NCI-H1694 (cell line): ENCODE data around the gene FAM131B.

Experiments used
- DNase-seq: peaks from one replicate; lab custom pipeline; 2025; lab: John Stamatoyannopoulos, UW

The FAM131B gene

DNA sequence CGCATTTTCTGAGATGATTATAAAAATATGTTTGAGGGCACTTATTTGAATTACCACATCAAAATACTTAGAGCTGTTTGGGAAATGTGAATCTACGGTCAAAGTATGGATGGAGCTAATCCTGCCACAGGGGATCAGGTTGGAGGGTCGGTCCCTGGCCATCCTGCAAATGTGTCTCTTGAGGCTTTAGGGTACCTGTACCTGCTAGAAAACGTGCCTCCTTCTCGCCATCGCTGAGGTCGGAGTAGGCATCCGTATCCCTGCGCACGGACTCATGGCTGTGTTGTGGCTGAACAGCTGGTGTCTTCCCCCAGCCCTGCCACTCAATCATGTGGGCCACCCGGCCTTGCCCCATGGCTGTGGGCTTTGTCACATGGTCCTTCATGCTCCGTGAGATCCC lies 3.9 kb downstream of the FAM131B start:
- DNase-seq = no peak

DNA sequence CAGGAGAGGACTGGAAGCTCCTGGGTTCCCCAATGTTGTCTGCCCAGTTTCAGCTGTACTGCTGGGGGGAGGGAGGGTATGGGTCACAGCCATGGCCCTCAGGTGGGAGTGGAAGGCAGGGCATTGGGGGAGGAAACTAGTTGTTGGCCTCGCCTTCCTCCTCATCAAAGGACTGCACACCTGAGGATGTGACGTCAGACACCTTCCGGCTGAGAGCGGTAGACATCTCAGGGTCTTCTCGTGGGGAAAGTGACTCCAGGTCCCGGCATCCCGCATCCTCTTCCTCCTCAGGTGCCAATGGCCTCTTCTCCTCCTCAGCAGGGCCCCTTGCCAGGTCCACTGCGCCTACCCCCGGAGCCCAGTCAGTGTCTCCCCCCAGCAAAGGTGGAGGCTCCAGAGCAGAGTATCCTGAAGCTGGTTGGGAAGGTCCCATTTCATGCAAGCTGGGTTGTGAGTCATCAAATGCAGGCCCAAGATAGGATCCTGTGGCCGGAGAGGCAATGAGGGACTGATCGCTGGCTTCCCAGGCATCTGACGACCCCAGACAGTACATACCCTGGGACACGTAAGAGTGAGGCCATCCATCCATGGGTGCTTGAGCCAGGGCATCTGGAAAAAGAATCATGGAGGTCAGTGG lies 6.0 kb downstream of the FAM131B start:
- no peak for DNase-seq

DNA sequence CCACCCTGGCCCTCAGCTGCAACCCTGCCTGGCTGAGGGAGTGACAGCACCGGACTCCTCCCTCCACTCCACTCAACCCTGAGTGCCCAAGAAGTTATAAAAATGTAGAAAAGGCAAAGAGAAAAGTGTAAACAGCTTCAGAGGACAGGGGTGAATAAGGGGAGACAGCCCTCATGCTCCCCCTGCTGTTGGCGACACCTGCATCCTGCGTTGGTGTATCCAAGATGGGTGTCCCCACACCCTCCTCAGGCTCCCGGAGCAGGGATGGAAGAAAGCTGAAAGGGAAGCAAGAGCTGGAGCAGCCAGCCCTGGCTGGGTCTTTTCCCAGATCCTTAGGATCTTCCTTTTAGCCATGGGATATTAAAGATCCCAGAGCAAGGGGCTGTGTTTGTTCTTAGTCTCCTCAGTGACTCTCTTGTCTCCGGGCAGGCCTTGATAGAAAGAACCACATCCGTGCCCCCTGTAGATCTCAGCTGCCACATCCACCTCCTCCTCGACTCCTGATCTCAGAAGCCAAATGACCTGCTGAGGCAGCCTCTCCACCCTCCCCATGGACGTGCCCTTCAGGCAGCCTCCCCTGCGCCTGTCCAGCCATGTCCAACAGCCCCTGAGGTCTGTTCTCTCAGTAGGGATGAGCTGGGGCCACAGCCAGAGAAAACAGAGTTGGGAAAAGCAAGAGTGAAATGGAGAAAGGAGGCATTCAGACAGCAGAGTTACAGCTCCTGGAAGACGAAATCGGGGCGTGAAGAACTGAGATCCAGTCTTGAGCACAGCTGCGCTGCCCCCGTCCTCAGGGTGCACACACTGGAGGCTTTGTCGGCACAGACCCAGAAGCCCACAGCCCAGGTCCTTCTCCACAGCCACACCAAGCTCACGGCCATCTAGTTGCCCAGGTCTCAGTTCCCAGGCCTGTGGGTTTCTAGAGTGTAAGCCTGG lies 6.8 kb downstream of the FAM131B start:
- no peak for DNase-seq

DNA sequence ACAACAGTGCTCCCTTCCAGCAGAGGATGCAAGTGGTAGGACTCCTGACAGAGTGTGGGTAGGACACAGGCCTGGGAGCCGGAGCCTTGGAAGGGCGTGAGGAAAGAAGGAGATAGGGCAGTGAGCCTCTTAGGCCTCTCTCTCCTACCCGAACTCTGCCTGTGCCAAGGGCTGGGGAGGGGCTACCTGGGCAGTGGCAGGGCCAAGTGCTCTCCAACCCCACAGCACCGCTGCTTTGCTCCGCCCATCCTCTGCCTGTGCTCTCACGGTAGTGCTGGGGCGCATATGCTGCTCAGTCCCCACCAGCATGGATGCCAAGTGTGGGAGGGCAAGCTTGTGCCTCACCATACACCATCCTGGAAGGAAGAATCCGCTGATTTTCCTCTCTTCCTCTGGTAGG lies 7.5 kb downstream of the FAM131B start:
- no peak for DNase-seq

DNA sequence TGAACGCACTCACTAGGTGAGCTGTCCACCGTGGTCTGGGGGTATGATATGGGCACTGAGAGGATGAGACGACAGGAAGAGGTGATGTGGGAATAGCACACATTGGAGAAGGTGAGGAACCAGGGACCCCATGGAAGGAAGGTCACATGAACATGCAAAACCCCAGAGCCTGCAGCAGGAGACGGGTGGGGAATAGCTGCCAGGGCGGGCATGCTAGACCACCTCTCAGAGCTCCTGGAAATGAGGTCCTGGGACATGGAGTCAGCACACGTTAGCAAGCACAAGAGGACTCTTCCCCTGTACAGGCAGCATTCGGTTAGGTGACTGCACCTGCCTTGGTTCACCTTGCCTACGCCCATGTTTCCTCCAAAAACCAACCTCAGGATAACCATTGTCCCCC lies 8.1 kb downstream of the FAM131B start:
- DNase-seq = no peak

DNA sequence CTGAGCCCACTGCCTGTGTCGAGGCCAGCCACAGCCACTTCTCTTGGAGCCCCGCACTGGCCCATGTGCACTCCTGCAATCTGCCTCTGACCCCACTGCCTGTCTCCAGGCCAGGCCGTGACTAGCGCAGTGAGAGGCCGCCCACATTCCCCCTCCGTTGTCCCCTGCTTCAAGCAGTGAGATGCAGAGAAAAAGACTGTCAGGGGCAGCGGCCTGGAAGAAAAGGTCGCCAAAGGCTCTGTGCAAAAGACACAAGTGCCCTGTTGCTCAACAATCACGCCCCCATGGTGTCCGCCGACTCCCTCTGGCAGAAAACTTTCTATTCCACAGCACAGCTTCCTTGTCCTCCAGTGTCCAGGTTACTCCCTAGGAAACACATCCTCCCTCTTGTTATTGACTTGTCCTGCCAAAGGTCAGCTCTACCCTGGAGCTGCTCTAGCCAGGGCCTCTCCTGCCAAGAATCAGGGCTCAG lies 9.9 kb downstream of the FAM131B start:
- DNase-seq = no peak

DNA sequence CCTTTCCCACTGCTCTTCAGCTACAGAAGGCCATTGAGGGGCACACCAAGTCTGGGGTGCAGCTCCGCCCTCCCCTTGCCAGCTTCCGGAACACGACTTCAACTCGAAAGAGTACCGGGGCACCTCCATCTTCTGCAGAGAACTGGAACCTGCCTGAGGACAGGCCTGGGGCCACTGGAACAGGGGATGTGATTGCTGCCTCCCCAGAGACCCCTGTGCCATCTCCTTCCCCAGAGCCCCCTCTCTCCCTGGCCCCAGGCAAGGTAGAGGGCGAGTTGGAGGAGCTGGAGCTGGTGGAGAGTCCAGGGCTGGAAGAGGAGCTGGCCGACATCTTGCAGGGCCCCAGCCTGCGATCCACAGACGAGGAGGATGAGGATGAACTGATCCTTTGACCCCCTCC lies 10.9 kb downstream of the FAM131B start:
- no peak for DNase-seq

DNA sequence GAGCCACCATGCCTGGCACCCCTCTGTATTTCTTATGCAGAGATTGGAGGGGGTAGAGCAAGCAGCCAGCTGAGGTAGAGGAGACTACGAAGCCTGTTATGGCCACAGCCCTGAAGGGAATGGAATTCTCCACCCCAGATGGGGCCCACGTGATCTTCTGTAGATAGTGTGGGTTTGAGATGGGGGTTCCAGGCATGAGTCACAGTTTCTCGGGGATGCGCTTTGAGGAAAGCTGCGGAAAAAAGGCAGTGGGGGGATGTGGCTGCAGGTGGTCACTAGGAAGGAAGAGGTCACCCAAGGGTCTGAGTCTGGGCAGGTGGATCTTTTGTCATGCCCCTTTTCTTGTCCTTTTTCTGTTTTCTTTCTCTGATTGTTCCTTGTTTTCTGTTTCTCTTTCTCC lies 11.5 kb downstream of the FAM131B start:
- DNase-seq = no peak

DNA sequence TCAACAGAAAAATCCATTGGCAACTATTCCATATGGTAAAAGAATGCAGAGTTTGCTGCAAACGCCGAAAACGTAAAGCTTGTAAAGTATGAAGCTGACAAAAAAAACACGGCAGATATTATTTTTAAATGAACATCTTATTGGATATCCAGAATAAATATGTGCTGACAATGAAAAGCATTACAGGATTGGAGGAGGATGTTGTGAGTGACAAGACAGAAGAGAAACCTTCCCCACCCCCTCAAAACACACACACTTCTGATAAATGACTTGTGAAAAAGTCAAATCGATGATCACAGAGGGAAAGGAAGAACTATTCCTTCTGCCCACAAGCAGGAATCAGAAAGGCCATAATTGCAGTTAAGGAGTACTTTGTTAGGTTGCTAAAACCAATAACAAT lies 14.6 kb downstream of the FAM131B start:
- DNase-seq = no peak

DNA sequence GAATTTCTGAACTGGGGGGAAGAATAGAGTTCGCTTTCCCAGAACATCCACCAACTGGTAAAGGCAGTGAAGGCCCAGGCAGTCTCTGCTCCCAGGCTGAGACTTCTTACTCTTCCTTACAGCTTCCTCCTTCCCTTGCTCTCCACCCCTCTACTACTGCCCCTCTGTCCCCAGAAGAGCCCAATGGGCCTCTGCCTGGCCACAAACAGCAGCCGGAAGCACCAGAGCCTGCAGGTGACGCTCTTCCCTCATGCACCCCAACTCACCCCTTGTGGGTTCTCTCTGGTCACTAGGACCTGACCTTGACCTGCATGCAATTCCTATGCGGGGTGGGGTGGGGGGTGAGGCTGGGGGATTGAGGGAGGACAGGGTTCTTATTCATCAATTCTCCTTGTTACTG lies 16.5 kb downstream of the FAM131B start:
- no peak for DNase-seq

DNA sequence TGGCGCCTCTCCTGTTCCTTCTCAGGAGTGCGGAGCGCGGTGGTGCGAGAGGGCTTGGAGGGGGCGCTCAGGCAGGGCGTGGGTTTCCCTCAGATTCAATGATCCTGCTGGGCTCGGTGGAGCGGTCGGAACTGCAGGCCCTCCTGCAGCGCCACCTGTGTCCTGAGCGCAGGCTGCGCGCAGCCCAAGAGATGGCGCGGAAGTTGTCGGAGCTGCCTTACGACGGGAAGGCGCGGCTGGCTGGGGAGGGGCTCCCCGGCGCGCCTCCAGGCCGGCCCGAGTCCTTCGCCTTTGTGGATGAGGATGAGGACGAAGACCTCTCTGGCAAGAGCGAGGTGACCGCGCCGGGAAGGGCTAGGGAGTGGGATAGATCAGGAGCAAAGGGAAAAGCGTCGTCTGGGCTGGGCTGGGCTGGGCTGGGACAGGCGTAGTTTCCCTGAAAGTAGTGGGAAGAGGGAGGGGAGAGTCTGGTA lies 17.0 kb downstream of the FAM131B start:
- DNase-seq = no peak

DNA sequence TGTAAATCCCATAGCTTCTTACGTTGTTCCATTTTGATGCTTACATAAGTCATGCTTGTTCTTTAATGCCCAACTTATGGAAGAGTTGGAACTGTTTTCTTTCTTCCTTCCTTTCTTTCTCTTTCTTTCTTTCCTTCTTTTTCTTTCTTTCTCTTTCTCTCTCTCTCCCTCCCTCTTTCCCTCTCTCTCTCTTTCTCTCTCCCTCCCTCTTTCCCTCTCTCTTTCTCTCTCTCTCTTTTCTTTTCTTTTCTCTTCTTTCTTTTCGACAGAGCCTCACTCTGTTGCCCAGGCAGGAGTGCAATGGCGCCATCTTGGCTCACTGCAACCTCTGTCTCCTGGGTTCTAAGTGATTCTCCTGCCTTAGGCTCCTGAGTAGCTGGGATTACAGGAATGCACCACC lies 18.9 kb downstream of the FAM131B start:
- DNase-seq = no peak

DNA sequence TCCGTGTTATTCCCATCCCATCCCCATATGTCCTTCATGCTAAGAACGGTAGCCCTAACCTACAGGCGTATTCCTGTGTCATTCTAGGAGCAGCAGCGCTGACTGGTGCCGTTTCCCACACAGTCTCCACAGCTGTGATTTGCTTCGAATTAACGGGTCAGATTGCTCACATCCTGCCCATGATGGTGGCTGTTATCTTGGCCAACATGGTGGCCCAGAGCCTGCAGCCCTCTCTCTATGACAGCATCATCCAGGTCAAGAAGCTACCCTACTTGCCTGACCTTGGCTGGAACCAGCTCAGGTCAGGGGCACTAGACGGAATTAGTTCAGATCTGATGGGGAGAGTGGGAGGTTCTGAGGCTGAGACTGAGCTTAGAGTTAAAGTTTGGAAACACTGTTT lies 20.7 kb downstream of the FAM131B start:
- no peak for DNase-seq

DNA sequence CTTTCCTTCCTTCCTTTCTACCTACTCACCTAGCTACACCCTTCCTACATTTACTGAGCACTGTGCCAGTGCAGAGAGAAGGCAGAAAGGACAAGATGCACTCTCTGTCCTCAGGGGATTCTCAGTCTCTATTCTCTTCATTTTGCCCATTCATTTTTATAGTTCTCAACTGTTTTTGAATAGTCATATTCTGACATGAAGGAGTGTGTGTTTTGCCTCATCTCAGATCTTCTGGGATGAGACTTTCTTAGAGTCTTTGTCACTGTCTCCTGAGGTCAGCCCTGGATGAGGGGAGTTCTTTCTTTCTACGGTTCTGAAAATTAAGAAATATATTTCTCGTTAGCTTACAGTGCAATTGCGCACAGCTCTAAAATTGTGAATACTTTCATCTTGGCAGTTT lies 25.3 kb downstream of the FAM131B start:
- no peak for DNase-seq

DNA sequence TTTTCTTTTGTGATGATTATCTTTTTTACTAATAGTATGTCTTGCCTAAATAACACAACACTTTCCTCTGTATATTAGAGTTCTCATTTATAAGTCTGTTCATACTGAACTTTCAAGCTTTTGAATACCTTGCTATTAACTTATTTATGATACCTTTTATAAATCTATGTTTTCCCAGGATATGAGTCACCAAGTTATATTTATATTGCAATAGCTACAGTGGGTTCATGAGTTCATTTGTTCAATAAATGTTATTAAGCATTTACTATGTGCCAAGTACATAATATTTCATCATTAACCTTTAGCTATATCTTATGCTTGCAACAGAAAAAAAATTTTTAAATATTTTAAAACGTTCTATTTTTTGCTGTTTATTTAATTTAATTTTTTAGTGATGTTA lies 28.3 kb downstream of the FAM131B start:
- DNase-seq = no peak

DNA sequence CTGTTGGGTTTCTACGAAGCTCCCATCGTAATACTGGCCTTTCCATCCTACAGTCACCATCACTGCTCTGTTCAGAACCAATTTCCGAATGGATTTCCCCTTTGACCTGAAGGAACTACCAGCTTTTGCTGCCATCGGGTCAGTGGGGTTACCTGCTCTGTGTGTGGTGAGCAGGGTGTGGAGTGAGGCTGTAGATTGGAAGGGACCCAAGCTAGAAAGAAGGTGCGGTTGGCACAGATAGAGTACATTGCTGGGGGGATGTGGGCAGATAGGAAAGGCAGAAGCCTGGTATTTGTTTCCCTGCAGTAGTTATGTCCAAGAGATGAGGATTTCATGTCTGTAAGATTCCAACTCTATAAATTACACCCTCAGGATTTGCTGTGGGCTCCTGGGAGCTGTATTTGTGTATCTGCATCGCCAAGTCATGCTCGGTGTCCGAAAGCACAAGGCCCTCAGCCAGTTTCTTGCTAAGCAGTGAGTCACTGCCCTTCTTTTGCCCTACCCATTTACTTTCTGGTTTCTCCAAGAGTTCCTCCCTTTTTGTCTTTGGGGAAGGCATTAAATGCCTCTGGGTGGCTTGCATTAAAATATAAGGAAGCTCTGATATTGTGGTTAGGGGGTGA lies 31.2 kb downstream of the FAM131B start:
- no peak for DNase-seq

DNA sequence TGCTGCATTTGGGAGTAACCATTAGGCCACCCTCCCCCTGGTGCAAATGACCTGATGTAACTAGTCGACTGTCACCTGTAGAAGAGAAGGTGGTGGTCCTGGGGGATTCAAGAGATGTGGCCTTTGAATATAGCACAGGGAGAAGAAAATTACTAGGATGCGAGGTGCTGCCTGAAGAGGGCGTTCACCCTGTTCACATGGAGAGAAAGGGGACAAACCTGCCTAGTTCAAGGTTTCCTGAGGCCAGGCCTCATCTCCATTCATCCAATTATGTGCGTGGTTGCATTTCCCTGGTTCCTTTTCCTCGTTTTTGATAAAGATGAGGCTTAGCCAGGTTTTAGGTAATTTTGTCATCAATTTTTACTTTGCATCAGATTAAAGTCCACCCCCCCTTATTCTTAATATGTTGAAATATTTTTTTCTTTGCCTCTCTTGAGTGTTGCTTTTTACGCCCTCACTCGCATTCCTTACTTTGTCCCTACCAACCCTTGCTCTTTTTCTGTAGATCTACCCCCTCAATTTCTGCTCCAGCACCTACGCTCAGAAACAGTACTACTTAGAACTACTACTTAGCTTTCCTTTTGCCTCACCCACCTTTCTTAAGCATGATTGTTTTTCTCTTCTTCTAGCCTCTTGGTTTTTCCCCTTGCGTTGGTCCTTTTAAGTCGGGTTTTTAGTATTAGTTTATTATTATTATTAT lies 32.9 kb downstream of the FAM131B start:
- DNase-seq = no peak

DNA sequence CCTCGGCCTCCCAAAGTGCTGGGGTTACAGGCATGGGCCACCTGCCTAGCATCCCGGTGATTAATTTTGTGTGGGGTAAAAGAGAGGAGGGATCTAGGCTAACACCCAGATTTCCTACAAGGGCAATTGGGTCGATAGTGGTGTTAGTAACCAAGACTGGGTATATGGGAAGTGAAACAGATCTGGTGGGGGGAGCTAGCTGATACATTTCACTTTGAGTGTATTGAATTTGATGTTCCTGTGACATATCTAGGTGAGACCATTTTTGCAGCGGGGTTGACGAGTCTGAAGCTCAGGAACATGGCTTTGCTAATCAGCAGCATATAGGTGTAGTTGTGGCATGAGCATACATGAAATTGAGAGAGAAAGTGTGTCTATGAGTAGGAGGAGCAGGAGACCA lies 34.6 kb downstream of the FAM131B start:
- DNase-seq = no peak

DNA sequence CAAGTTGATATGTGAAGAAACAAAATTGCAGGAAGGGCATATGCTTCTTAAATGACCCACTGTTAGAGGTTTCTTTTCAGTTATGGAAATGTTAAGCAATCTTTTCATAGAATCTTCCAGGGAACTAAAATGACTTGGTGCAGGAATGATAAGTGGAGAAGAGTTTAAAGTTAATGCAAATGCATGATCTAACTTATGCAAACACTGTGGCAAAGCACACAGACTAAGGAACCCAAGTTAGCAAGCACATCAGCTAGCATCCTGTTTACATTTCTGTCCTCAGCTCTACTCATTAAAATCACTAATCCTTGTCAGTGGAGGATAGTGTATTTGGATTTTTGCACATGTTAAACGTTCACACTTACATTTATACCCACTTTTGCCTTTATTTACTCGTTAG lies 37.3 kb downstream of the FAM131B start:
- no peak for DNase-seq

DNA sequence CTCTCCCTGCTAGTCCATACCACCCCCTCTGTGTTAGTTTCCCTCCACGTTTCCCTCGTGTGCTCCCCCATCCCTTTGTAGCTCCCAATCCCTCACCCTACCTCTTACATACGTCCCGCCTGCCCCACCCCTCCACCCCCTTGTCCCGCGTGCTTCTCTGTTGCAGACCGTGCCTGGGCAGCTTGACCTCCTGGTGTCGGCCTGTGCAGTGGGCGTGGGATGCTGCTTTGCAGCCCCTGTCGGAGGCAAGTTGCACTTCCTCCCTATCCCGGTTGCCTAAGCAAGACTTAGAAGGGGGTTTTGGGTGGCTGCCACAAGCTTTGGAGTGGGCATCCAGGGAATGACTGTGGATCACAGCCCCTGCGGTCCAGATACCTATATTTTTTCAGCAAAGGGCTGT lies 38.9 kb downstream of the FAM131B start:
- DNase-seq = no peak

DNA sequence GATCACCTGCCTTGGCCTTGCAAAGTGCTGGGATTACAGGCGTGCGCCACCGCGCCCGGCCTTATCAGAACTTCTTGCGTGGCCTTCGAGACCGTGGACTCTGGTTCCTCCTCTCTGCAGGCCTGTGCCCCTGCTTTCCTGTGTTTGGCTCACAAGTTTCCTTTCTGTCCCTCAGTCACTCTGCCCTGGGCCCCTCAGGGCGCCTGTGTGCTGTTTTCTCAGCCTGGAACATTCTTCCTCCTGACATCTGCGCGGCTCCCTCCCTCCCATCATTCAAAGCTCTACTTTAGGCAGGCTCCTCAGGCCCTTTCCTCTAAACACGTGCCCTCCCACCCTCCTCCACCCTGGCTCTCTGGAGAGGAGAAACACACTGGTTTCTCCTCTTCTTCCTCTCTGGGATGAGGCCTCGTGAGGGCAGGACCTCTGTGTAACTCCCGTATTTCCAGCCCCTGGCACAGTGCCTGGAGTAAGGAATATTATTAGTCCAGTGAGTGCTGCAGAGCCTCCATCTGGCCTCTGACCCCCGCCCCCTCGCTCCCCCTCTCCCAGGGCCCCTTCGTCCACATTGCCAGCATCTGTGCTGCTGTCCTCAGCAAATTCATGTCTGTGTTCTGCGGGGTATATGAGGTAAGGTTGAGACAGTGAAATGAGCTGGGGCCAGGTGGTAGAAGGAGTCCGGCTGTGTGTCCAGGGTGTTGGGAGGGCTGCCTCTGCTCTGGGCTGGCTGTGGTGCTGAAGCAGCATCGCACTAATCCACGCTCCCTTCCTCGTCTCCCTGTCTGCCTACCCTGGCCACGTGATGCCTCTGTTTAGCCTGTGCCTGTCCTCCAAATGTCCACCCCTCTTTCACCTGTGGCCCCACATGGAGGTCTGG lies 39.5 kb downstream of the FAM131B start:
- DNase-seq = no peak
